Hepatocyte (in vitro differentiated cells): Measurements from ENCODE around the gene RIBC2.

Experiments
- CTCF ChIP-seq: fragments of 200-600 bp; sonication (generic); IDR thresholded peaks from 2 replicates; pipeline ENCODE4 v1.5.1; 2016; ENCODE audit warnings: antibody characterized with exemption, mild to moderate bottlenecking; ENCODE audit not compliant: poor library complexity
- EZH2 ChIP-seq: fragments of 200-600 bp; sonication (generic); IDR thresholded peaks from 2 replicates; pipeline ENCODE4 v1.6.1; 2016; ENCODE audit warnings: antibody characterized with exemption, mild to moderate bottlenecking, borderline replicate concordance

DNA sequence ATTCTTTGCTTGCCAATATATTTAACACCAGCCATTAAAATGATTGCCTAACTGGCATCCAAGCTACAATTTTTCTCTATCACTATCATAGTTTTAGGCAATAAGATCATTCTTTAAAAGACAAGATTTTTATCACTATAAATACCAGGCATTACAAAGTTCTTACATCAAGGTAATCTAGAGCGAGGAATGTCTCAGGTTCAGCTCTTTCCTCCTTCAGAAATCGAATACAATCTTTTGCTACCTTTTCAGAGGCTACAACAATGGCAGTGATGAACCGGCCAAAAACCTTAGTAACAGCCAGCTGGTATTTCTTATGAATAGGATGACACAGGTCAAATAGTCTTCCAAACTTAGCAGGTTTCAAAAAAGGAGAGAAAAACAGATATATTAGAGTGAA, 23.9 kb upstream of the RIBC2 start:
- TF ChIP-seq CTCF, result no peak
- TF ChIP-seq EZH2, result no peak
